Fibroblast of the aortic adventitia (primary cell): ENCODE measurements around the gene SIGLEC11. TPM values are rescaled to one million over a fixed set of nuclear protein-coding genes. Genes with fewer than 3 reads are reported as not detected.

Source experiments
- DNase-seq: peaks from one replicate; pipeline ENCODE4 v3.0.0-alpha.2; 2010; ENCODE audit warnings: low read depth
- H3K4me3 ChIP-seq: 2 replicates; pipeline ENCODE4 v1.5.1; 2011; ENCODE audit warnings: low read depth, mild to moderate bottlenecking, control low read depth, low read length, moderate library complexity
- CTCF ChIP-seq: IDR thresholded peaks from 2 replicates; pipeline ENCODE4 v1.5.1; 2011; ENCODE audit warnings: mild to moderate bottlenecking, low read length, control low read depth, inconsistent platforms; ENCODE audit not compliant: insufficient read depth
- total RNA-seq: library from RNA; depleted of rRNA; stranded (reverse); fragments of >200 nt; gene quantifications from 2 replicates; pipeline ENCODE4 v1.2.3, GENCODE V29; 2012; ENCODE audit warnings: low replicate concordance

Gene SIGLEC11
- total RNA-seq, 1 donor: not detected

- H3K4me3 ChIP-seq: no peak overlapping the region
- TF ChIP-seq CTCF: no peak
- no peak for DNase-seq
These were observed 50.8 kb downstream of the SIGLEC11 start for GRCh38 chr19:49910179-49910578.

- no peak overlapping the region for H3K4me3 ChIP-seq
- DNase-seq: no peak
- no peak for TF ChIP-seq CTCF
These were observed 52.2 kb downstream of the SIGLEC11 start for GRCh38 chr19:49908480-49909420.

DNA sequence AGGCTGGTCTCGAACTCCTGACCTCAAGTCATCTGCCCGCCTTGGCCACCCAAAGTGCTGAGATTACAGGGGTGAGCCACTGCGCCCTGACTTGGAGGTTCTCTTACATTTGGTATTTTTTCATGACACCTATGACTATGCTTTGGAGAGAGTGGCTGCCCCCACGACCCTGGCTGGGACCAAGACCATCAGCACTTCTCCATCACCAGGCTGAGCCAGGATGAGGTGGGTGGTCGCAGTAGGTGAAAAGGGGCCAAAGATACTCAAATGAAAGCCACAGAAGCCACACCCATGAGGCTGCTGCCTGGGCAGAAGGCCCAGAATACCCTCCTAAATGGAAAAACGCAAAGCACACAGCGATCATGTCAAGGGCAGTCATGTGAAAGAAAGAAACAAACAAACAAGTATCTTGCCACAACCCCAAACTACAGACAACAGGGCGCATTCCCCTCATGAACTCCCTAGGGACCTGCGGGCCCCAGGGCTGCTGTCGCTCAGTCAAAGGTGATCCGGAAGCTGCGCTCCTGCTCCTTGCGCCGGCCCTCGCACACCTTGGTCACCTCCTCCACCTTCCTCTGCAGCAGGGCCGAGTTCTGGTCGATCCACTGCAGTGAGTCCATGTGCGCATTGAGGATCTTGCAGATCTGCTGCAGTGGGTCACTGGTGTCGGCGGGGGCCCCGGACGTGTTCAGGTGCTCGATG is 53.1 kb downstream of the SIGLEC11 start:
- no peak overlapping the region for H3K4me3 ChIP-seq
- DNase-seq: no peak
- TF ChIP-seq CTCF: no peak

DNA sequence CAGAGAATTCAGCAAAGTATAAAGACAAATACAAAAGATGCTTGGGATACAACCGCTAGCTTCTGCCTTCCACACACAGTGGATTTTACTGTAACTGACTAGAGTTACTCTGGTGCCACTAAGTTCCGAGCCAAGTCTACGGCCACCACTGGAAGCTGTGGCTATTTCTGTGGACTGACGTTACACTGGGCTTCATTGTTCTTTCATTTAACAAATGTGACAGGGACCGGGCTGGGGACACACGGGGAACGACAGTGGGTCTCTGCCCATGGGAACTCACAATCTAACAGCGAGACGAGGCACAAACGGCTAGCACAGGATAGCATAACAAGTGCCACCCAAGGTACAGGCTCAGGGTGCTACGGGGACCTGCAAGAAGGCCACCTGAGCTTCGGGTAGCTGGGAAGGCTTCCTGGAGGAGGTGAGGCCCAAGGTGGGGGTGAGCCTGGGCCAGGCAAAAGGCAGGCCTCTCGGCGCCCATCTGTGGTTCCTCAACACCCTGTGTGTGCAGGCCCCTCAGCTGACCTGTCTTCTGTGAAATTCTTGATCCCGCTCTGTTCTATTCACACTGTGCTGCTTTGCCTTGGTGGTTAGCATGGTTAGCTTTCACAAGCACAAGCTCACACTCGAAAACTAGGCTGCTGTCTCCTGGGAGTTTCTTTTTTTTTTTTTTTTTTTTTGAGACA is 54.0 kb downstream of the SIGLEC11 start:
- no peak for TF ChIP-seq CTCF
- no peak overlapping the region for H3K4me3 ChIP-seq
- no peak for DNase-seq

- H3K4me3 ChIP-seq: no peak overlapping the region
- no peak for DNase-seq
- no peak for TF ChIP-seq CTCF
These were observed 56.8 kb downstream of the SIGLEC11 start for GRCh38 chr19:49904136-49904535.

Other genes starting within 250 kb of the SIGLEC11 start
- 0.57 and 1.4 TPM in 2 replicates for gene TSKS, start 197.9 kb downstream of the SIGLEC11 start, total RNA-seq
- gene AP2A1, start 194.2 kb downstream of the SIGLEC11 start, total RNA-seq: 85.6 and 115 TPM in 2 replicates
- gene FUZ, start 147.9 kb downstream of the SIGLEC11 start, total RNA-seq: 23.5 and 27.5 TPM in 2 replicates
- 19.4 and 21.7 TPM in 2 replicates for gene MED25, start 142.9 kb downstream of the SIGLEC11 start, total RNA-seq
- gene PTOV1, start 110.0 kb downstream of the SIGLEC11 start, total RNA-seq: 46.2 and 51.2 TPM in 2 replicates
- gene PNKP, start 93.6 kb downstream of the SIGLEC11 start, total RNA-seq: 42.3 and 58.3 TPM in 2 replicates
- 14.4 and 20.6 TPM in 2 replicates for gene AKT1S1, start 83.8 kb downstream of the SIGLEC11 start, total RNA-seq
- gene TBC1D17, start 83.5 kb downstream of the SIGLEC11 start, total RNA-seq: 16.3 and 17.1 TPM in 2 replicates
- gene IL4I1, start 64.3 kb downstream of the SIGLEC11 start, total RNA-seq: 1.1 TPM in 1 of 2 replicates, not detected in the other
- gene ATF5, start 32.0 kb downstream of the SIGLEC11 start, total RNA-seq: 81.5 and 106 TPM in 2 replicates
- 11.3 and 35.4 TPM in 2 replicates for gene NUP62, start 31.7 kb downstream of the SIGLEC11 start, total RNA-seq
- 17.3 and 30.6 TPM in 2 replicates for gene VRK3, start 64.2 kb upstream of the SIGLEC11 start, total RNA-seq
- gene ZNF473, start 64.8 kb upstream of the SIGLEC11 start, total RNA-seq: 11.0 and 14.1 TPM in 2 replicates
- not detected in 2 replicates for gene IZUMO2, start 202.1 kb upstream of the SIGLEC11 start, total RNA-seq
- not detected in 2 replicates for gene MYH14, start 242.4 kb upstream of the SIGLEC11 start, total RNA-seq